SHP77 treated with DMSO at 0.1 percent for 48 hours (cell line): ENCODE data around the gene CHST11.

Experiments
- DNase-seq: peaks from one replicate; lab custom pipeline; 2025; lab: John Stamatoyannopoulos, UW

The CHST11 gene

DNA sequence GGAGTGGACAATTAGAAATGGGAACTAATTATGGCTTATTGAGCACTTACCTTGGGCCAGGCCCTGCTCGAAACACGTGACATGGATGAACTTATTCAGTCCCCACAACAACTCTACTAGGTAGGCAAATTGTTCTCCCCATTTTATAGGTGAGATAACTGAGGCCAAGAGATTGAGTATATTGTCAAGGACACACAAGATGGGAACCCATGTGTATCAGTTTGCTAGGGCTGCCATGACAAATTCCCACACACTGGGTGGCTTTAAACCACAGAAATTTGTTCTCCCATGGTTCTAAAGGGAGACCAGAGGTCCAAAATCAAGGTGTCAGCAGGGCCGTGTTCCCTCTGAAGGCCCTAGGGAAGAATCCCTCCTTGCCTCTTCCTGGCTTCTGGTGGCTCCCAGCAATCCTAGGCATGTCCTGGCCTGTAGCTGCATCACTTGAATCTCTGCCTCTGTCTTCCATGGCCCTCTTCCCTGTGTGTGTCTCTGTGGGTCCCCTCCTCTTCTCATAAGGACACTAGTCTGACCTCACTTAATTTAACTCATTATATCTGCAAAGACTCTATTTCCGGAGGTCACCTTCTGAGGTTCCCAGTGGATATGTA is 128.8 kb downstream of the CHST11 start:
- DNase-seq = no peak

DNA sequence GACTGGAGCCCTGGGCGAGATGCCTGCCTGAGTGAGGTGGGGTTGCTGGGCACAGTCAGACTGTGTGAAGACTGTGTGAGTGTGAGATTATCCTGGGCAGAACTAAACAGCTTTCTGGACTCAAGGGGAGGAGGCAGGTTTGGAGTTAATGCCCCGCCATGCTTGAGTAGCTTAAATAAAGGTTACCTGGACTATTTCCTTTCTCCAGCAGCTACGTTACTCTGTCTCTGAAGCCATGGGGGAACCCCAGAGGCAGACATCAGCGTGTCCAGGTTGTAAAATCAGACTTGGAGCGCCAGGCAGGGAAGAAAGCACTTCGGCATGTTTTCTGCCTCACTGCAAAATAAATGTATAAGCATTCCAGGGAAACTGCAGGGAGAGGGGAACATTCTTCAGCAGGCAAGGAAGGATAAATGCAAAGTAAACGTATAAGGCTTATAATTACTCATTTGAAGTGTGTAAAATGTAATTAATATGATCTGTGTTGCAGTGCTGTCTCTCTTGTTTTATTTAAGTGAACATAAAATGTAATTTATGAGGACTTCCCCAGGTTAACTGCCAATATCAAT is 129.7 kb downstream of the CHST11 start:
- no peak for DNase-seq

DNA sequence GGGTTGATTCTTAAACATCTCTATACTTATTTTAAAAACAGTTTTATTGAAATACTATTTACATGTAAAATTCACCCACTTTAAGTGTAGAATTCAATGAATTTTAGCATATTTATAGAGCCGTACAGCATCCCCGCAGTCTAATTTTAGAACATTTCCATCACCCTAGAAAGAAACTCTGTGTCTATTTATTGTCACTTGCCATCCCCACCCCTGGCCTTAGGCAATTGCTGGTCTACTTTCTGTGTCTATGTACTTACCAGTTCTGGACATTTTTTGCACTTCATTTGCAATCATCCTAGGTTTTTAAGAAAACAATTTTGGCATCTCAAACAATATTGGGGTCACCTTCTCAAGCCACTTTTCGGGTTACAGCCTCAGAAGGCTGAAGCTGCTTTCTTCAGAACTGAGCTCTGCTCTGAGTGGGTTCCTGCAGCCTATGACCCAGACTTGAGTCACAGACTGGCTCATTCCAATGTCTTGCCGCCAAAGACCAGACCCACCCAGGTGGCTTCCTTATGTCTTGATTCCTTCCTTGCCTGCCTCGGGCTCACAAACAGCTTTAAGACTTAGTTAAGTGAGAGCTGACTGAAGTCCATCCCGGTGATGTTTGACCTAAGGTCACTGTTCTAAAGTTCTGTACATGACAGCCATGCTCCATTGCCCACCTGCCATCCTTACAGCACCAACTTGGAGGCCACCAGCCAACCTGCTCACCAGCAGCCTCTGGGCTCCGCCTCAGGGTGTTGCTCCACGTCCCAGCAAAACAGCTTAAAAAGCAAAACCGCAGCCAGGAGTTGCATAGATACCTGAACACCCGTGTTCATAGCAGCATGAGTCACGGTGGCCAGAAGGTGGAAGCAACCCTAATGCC is 131.5 kb downstream of the CHST11 start:
- DNase-seq = no peak

DNA sequence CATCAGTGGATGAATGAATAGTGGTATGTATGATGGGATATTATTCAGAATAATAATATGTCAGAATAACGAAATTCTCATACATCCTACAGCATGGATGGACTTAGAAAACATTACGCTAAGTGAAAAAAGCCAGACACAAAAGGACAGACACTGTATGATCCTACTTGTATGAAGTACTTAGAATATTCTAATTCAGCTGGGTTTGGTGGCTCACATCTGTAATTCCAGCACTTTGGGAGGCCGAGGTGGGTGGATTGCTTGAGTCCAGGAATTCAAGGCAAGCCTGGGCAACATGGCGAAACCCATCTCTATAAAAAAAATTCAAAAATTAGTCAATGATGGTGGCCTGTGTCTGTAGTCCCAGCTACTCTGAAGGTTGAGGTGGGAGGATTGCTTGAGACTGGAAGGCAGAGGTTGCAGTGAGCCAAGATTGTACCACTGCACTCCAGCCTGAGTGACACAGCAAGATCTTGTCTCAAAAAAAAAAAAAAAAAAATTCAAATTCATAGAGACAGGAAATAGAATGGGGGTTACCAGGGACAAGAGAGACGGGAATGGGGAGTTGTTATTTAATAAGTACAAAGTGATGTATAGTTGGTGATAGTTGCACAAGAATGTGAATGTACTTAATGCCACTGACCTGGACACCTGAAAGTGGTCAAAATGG is 132.3 kb downstream of the CHST11 start:
- DNase-seq = no peak

DNA sequence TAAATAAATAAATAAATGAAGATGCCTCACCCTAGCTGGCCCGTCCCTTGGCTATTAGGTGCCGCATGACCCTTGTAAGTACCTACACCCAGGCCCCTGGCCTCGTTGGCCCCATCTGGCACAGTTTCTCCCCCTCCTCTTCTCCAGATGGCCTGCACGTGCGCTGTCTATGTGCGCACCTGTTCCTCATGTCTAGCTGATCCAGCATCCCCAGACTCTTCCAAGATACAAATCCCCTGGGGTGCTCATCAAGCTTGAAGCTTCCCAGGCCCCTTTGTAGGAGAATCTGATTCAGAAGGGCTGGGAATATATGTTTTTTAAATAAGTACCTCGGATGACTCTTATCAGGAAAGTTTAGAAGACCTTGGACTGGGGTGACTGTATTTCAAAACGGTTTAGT is 133.3 kb downstream of the CHST11 start:
- no peak for DNase-seq

DNA sequence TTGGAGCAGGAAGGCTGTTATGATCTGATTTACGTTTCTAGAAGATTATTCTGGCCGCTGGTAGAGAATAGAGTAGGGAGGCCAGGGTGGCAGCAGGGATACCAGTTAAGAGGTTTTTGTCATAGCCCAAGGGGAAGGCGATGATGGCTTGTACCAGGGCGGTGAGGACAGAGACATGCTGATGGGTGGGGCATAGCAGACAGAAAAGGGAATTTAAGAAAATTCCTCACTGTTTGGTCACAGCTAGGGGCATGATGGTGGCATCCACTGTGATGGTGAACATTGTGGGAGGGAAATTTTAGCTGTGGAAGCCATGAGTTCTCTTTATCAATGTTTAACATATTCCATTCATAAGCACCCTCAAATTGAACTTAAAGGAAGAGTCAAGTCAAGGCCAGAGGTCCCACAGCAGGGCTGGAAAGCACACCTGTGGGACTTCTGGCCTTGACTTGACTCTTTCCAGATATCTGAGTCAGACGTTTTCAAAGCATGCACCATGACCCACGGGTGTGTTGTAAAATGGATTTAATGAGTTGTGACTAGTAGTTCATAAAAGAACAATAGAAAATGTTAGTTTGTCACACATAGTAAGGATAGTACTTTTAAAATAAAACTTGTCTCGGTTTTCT is 134.6 kb downstream of the CHST11 start:
- DNase-seq = no peak

DNA sequence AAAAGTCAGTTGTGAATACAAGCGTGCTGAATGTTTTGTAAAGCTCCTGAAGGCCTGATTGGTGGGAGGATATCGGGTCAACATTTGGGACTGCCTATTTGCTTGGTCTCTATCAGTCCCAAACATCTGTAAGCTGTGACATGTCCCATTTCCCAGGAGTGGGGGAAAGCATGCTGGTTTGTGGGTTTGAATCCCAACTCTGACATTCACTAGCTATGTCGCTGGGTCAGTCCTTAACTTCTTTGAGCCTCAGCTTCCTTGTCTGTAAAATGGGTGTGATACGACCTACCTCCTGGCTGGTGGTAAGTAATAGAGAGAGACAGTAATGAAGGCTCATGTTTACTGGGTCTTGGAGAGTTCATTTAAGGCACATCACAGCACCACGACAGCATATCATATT is 136.7 kb downstream of the CHST11 start:
- DNase-seq = no peak

DNA sequence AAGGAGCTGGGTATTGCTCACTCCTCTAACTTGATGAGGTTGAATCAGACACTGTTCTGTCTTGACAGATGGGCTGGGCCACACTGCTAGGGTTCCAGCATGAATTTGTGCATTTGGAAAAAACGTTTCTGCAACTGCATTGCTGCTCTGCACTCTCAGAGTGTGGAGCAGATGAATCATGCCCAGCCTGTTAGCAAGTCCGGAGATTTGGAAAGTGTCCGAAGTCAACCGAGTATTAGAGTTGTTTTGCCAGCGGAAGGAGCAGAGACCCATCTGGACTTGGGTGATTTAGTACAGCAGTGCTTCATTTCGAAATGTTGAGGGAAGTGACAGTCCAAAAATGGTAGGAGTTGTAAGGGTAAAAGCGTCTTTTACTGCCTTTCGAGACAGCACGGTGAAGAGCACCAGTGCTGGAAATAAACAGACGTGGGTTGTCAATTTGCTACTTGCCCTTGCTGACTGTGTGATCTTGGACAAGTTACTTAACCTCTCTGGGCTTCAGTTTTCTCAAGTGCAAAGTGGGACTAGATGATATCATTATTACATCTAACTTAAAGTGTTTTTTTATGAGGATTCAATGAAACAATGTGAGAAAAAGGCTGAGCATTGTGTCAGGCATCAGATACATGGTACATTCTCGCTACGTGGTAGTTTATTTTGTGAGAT is 139.5 kb downstream of the CHST11 start:
- DNase-seq = no peak

DNA sequence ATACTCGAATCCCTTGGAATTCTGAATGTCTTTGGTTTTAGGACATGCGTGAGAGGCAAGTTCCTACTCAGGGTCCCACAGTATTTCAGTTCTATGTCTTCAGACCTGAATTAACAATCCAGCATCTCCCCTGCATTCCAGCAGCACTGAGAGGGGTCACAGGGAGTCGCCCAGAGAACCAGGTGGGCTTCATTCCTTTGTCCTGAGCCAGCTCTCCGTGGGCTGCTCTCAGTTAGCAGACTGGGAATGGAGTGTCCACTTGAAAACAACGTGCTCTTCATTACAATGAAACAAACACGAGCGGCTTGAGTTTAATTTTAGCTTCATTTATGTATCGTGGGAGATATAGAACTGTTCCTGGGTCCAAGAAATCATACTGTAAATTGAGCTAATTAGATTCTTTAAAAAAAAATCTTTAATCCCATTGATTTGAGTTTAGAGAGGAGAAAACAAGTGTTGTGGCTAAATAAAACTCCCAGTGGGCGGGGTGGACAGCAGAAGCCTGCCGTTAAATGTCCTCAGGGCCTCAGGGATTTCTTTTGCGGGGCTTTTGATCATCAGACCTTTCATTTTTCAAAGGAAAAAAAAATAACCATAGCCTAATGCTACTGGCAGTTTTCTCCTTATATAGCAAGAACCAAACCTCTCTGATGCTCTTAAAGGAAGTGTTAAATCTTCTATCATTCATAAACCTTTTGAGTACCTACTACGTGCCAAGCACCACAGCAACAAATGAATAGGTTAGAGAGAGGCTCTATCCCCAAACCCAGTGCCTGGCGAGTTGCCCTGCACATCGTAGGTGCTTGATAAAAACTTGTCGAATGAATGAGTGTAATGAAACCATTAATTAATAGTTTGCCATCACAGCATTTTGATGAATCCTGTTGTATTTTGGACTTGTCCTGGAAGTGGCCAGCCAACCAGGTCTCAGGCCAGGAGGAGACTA is 140.4 kb downstream of the CHST11 start:
- DNase-seq = no peak

DNA sequence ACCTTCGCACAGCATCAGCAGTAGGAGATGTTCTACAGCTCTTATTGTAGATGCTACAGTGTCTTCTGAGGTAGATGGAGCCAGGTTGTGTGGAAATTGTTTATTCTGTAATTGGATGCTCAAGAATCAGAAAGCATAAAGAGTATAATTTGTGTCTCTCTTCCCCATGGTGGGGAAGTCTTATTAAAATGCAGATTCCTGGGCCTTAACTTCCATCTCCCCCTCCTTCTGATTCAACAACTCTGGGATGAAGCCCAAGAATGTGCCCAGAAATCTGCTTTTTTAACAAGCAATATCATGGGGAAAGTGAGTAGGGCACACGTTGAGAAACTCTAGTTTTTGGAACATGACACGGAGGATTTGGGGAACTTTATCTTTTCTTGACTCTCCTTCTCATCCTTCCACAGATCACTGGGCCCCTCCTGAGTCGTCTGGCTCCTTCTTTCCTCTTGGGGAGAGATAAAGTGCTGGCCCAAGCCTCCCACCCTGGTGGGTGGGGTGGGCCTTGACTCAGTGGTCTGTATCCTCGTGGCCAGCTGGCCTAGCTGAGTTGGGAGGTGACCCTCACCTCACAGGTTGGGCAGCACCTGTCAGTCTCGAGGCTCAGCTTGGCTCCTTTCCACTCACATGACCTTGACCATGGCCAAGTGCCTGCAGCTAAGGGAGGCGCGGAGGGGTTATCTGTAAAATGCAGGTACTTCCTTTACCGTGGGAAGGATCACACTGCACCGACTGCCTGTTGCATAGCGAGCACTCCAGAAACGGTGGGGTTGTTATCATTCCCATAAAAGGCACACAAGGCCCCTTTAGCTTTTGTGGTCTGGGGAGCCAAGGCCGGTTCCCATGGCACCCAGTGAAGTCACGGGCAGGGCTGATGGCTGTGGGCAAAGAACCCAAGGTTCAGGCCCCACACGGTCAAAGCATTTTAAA is 141.9 kb downstream of the CHST11 start:
- no peak for DNase-seq

DNA sequence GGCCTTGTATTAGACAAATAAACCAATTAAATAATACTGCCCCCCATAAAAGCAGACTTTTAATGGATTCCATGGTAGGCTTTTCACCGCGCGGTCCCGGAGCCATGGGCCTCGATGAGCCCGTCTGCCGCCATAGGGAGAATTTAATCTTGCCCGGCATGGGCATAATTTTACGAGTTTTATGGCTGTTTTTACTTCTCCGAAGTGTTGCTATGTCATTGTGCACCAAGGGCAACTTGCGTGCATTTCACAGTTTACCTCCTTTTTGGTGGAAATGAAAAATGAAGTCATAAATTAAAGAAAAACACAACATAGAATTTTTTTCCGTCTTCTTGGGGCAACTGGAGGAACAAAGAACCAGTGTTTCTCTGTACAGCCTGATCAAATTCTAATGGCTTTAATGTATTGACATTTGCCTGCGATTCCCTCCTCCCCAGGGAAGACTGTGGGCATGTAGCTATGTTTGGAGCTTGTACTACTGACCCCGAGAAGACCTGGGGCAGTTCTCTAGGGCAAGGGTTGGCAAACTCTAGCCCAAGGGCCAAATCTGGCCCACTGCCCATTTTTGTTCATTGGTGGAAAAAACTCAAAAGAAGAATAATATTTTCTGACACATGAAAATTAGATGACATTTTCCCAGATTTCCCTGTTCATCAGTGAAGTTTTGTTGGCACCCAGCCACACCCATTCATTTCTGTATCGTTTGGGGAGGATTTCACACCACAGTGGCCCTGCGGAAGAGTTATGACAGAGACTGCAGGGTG is 142.7 kb downstream of the CHST11 start:
- no peak for DNase-seq

DNA sequence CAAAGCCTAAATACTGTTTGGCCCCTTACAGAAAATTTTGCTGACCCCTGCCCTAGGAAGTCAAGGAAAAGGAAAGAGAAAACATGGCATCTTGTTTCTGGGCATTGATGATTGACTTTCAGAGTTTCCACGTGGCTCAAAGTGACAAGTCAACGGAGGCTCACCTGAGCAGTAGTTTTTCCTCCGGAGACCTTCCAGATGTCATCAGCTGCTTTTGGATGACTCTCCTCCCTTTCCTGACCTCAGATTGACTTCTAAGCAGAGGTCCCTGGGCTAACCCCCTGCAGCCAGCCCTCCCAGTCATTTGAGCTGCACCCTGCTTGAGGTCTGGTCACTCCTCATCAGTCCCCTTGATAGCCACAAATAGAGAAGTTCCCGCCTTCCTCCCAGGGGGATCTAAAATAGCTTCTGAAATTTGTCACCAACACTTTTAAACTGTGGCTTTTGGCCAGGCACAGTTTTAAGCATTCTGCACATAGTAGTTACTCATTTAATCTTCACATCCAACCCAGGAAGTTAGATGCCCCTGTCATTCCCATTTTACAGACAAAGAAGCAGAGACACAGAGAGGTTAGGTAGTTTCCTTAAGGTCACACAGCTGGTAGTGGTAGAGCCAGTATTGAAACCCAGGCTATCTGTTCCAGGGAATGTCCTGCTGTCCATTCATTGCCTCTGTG is 143.4 kb downstream of the CHST11 start:
- no peak for DNase-seq

DNA sequence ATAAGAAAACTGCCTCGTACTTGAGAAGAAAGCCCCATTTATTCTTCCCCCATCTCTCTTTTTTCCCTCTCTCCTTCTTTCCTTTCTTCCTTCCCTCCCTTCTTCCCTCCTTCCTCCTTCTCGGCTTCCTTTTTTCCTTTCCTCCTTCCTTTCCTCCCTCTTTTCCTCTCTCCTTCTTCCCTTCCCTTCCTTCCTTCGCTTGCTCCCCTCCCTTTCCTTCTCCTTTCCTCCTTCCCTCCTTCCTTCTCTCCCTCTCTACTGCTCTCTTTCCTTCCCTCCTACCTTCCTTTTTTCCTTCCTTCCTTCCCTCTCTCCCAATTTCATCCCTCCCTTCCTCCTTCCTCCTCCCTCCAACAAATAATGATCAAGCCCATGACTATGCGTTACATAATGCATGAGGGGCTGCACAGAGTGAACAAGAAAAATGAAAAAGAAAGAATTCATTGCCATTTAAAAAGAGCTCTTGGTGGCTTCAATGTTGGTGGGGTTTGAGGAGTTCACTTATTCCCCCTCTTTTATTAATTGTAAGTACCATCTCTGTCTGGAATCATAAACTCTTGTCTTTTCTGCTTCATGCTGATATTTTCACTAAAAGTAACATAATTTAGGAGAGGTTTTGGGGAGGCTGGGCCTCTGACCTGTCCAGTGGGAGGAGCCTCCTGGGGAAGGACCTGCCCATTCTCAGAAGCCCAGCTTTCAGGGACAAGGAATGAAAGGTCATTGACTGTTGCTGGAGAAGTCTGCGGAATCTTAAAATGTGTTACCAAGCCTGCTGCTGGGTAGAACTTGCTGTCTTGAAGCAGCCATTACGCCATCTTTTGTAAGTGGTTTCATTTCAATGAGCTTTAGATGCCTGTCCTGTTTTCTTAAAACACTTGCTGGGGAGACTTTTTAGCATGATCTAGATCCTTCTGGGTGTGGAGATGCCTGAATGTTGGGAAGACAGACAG is 144.3 kb downstream of the CHST11 start:
- no peak for DNase-seq

DNA sequence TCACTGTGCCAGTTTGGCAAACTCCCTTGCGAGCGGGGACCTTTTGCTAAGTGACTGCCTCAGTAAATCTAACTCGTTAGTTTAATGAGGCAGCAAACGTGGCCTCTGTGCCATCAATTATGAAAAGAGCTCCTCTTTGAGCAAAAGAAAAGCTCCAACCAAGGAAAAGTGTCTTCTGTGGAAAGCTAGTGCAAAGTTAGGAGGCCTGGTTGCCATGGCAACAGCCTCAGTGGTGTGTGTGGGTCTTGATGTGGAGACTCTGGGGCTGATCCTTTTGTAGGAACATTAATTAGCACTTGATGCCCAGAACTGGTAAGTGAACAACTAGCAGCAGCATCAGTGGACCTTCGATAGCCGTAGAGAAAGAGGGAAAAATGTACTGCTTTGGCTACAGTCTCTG is 145.7 kb downstream of the CHST11 start:
- DNase-seq = no peak

DNA sequence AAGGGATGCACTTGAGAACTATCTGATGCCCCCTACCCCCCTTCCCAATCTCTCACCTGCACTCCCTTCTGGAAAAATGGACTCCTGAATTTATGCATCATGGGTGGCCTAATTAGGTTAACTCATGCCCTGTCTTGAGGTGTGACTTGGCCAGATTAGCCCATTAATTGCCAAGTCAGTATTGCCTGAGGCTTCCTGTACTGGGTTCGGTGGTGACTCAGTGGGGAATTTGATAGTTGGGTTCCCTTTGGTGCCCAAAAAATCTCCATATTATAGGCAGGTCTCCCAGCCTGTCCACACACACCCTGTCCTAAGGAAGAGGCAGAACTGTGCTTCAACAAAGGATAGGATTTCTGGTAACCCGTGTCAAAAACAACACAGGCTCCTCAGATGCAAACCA is 146.1 kb downstream of the CHST11 start:
- DNase-seq = no peak

DNA sequence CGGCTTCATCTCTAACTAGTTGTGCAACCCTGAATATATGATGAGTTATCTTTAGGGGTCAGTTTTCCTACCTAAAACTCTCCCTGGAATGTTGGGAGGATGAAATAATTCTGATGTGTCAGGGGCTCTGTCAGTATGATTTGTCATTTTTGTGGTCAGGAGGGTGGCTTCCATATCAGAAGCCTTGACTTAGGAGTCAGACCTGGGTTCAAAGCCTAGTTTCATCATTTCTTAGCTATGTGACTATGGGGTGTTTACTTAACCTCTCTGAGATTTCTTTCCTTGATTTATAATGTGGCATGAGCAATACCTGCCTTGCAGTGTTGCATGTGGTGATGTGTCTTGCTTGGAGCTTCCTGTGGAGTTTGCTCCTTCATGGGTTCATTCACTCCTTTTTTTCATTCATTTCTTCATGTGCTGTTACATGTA is 146.8 kb downstream of the CHST11 start:
- DNase-seq = no peak
